ENCODE measurements around the gene SLC8A1. TPM values are rescaled to one million over a fixed set of nuclear protein-coding genes. Genes with fewer than 3 reads are reported as not detected.
A peak's percentile ranks its signal among the peaks of the same experiment; 100 is the strongest.

SLC8A1 gene
- total RNA-seq, 1 experiment from 2014 or later = 1.7 TPM

GRCh38 chr2:40105593-40105992, 346.3 kb downstream of the SLC8A1 start:
- no peak overlapping the region for H3K27ac ChIP-seq (ENCODE audit: insufficient read length, low read depth, low read length)
- H3K18ac ChIP-seq (ENCODE audit: insufficient read length, low read depth, low read length) = no peak overlapping the region
- no peak overlapping the region for H2BK15ac ChIP-seq (ENCODE audit: low read depth, low read length)
- no peak overlapping the region for H2BK20ac ChIP-seq (ENCODE audit: low read depth, low read length, poor library complexity, severe bottlenecking)
- no peaks in the 10 kb centered on the region for H4K20me1 ChIP-seq (ENCODE audit: control insufficient read depth, insufficient read depth, insufficient read length)
- Mint-ChIP-seq H3K9me3 (no peaks in the 10 kb centered on the region), H3K36me3 (ENCODE audit: insufficient read depth in 1 of 3, low read depth in 3 of 3) (no peaks in the 10 kb centered on the region), H3K27ac (peak overlapping the region in 1 of 3 experiments; percentile 25; a peak in 1 of 7 replicates), H3K27me3 (ENCODE audit: low read depth) (no peaks in the 10 kb centered on the region), H3K4me1 (peaks cover 11 to 22% of the 10 kb centered on the region in 2 experiments), H3K4me3 (no peak overlapping the region)
- H2BK5ac ChIP-seq (ENCODE audit: insufficient read length, low read length) = no peak overlapping the region
- WGBS (ENCODE audit: extremely low coverage, insufficient read length, low lambda C conversion rate) = no CpG with 5 or more reads among the region's 5 CpGs
- H4K91ac ChIP-seq (ENCODE audit: insufficient read length, low read depth, low read length) = no peak overlapping the region
- no peaks in the 10 kb centered on the region for H3K27me3 ChIP-seq (ENCODE audit: insufficient read depth, low read length)
- no peak overlapping the region for H3K23ac ChIP-seq (ENCODE audit: insufficient read length, low read depth, low read length)
- no peak overlapping the region for H2AK5ac ChIP-seq (ENCODE audit: insufficient read length, low read length)
- H3T11ph ChIP-seq (ENCODE audit: low read length) = no peak overlapping the region
- H2AFZ ChIP-seq (ENCODE audit: low read length) = no peak overlapping the region
- H2BK120ac ChIP-seq (ENCODE audit: low read depth, low read length, poor library complexity, severe bottlenecking) = no peak overlapping the region
- no peak overlapping the region for H3K4me2 ChIP-seq (ENCODE audit: insufficient read depth, insufficient read length, low read length)
- no peak for DNase-seq
- no peak for TF ChIP-seq CTCF (conservative IDR thresholded peaks at IDR 0.05)
- H3K79me1 ChIP-seq (ENCODE audit: insufficient read depth, low read depth, low read length, poor library complexity, severe bottlenecking) = no peaks in the 10 kb centered on the region
- no peaks in the 10 kb centered on the region for H3K9me3 ChIP-seq (ENCODE audit: control insufficient read depth, low read depth, low read length)
- no peak overlapping the region for H3K9ac ChIP-seq (ENCODE audit: extremely low read depth, insufficient read length, low read length)
- H3K4me1 ChIP-seq (ENCODE audit: insufficient read depth, low read length) = peaks cover 2% of the 10 kb centered on the region; the same call in 1 of the 2 replicates
- no peaks in the 10 kb centered on the region for H3K79me2 ChIP-seq (ENCODE audit: insufficient read depth, low read length)
- H2BK12ac ChIP-seq (ENCODE audit: insufficient read length, low read depth, low read length) = no peak overlapping the region
- no peak overlapping the region for H4K8ac ChIP-seq (replicated peaks; ENCODE audit: insufficient read length, low read depth, low read length)
- H3K23me2 ChIP-seq (ENCODE audit: insufficient read length, low read depth, low read length, poor library complexity, severe bottlenecking) = no peaks in the 10 kb centered on the region
- no peak overlapping the region for H3K56ac ChIP-seq (ENCODE audit: insufficient read length, low read depth, low read length)
- H3K4ac ChIP-seq (ENCODE audit: low read depth, low read length) = no peak overlapping the region
- no peak overlapping the region for H3K14ac ChIP-seq (ENCODE audit: insufficient read depth, low read length)
- no peak overlapping the region for H4K5ac ChIP-seq (ENCODE audit: insufficient read length, low read depth, low read length)

Data from H9 (cell line).